Bronchial epithelial cell (primary cell): ENCODE measurements around the gene OST4. TPM values are rescaled to one million over a fixed set of nuclear protein-coding genes. Genes with fewer than 3 reads are reported as not detected.
A peak's percentile ranks its signal among the peaks of the same experiment; 100 is the strongest.
"Not testable (repeated sequence)": the region's sequence is repeated elsewhere in the genome, so short reads cannot be mapped to it uniquely, and the experiment has no call there.

Experiments
- DNase-seq: peaks from one replicate; pipeline ENCODE4 v3.0.0-alpha.2; 2010; ENCODE audit warnings: low read depth
- FAIRE-seq: peaks from 2 replicates; lab custom pipeline; 2011; peaks lifted over from hg19 to GRCh38; lab: Jason Lieb, UNC
- H3K27me3 ChIP-seq: 2 replicates; pipeline ENCODE4 v1.5.1; 2011; ENCODE audit warnings: low read length; ENCODE audit not compliant: control insufficient read depth, insufficient read depth
- H3K36me3 ChIP-seq: 2 replicates; pipeline ENCODE4 v1.5.1; 2011; ENCODE audit warnings: low read length; ENCODE audit not compliant: control insufficient read depth, insufficient read depth
- H3K4me3 ChIP-seq: 2 replicates; pipeline ENCODE4 v1.5.1; 2011; ENCODE audit warnings: mild to moderate bottlenecking, low read depth, low read length, control low read depth
- total RNA-seq: library from RNA; depleted of rRNA; stranded (reverse); fragments of >200 nt; gene quantifications from 2 replicates; pipeline ENCODE4 v1.2.1, GENCODE V29; 2014
- TF ChIP-seq, protein P1 (sequence below): IDR thresholded peaks from 2 replicates; pipeline ENCODE4 v1.5.1; 2011; ENCODE audit warnings: mild to moderate bottlenecking, moderate library complexity, low read length, control low read depth, inconsistent platforms; ENCODE audit not compliant: insufficient read depth, severe bottlenecking

The OST4 gene
- total RNA-seq = 226 and 277 TPM in 2 replicates

DNA sequence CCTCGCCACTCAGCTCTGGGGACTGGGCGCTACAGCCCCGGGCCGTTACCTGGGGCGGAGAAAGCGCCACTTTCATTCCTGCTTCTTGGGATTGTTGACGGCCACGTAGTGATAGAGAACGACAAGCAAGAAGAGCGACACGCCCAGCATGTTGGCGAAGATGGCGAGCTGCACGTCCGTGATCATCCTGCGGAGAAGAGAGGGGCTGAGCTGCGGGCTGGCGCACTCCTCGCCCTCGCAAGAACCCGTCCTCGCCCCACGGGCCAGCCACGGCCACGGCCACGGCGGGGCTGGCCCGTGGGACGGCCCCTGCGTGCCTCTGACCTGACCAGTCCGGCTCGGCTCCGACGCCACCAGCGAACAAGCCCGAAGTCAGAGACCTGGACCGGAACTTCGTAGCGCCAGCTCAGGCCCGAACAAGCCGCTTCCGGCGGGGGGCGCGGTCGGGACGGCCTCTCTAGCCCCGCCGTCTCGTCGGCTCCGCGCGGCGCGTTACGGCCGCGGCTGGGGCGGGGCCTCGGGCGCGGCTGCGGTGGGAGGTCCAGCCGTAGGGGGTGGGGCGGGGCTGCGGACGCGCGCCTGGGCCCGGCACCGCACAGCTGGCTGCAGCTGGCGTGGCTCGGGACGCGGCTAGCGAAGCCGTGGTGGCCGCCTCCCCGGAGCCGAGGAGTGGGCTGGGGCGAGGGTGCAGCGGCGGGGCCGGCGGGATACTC lies at the start of gene OST4:
Gene OST4 (minus strand): TSS at position 378 of the 713 bp plus-strand sequence.
- FAIRE-seq (no peak), DNase-seq (peak; percentile 78)
- H3K4me3 ChIP-seq = peak within 1 kb of the TSS; percentile 93
- TF ChIP-seq, protein P1, sequence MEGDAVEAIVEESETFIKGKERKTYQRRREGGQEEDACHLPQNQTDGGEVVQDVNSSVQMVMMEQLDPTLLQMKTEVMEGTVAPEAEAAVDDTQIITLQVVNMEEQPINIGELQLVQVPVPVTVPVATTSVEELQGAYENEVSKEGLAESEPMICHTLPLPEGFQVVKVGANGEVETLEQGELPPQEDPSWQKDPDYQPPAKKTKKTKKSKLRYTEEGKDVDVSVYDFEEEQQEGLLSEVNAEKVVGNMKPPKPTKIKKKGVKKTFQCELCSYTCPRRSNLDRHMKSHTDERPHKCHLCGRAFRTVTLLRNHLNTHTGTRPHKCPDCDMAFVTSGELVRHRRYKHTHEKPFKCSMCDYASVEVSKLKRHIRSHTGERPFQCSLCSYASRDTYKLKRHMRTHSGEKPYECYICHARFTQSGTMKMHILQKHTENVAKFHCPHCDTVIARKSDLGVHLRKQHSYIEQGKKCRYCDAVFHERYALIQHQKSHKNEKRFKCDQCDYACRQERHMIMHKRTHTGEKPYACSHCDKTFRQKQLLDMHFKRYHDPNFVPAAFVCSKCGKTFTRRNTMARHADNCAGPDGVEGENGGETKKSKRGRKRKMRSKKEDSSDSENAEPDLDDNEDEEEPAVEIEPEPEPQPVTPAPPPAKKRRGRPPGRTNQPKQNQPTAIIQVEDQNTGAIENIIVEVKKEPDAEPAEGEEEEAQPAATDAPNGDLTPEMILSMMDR = no peak
- H3K36me3 ChIP-seq = peaks cover 12% of the 10 kb centered on the region
- no peaks in the 10 kb centered on the region for H3K27me3 ChIP-seq

DNA sequence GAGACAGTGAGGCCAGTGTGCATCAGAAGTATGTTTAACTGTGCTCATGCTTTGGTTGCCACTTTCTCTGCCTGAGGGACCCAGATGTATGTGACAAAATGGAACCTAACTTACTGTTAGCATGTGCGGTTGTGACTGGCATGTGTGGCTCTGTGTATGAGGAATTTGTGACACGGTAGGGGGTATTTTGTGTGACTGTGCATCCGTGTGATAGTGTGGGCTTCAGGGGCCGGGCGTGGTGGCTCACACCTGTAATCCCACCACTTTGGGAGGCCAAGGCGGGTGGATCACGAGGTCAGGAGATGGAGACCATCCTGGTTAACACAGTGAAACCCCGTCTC lies 47.8 kb upstream of the OST4 start:
- not testable (repeated sequence) for DNase-seq, FAIRE-seq, H3K36me3 ChIP-seq
- peak overlapping the region; percentile 25 for H3K4me3 ChIP-seq
- peaks cover 19% of the 10 kb centered on the region for H3K27me3 ChIP-seq

DNA sequence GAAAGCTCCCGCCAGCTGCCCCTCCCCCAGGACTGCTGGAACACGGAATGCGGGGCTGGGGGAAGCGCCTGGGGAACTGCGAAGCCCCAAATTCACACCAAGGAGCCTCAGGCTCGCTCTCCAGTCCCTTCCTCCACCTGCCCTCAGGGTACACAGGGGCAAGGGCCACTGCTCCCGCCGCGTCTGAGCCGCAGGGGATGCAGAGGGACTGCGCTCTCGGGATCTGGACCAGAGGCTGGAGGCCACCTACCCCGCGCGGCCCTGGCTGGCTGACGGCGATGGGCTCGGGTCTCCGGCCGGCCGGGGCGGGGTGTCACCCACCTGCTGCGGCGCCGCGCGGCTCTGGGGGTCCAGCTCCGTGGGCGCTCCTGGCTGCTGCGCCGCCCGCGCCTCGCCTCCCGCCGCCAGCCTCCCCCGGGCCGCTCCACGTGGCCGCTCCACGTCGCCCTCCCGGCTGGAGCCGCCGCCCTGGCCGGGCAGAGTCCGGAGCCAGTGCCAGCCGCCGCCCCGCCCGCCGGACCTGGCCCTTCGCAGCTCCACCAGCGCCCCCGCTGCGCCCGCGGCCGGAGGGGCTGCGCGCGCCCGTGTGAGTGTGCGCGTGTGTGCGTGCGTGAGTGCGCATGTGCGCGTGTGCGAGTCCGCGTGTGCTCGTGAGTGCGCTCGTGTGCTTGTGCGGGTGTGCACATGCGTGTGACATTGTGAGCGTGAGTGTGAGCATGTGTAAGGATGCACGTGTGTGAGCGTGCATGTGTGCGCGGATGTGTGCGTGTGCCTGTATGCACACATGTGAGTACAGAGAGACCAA lies 47.3 kb upstream of the OST4 start, which contains the start of gene CGREF1:
Gene CGREF1 (minus strand): TSS at position 604 of the 805 bp plus-strand sequence. CDS start 14,762 bp downstream, outside the sequence.
- TF ChIP-seq, protein P1 = no peak
- no peak for DNase-seq
- H3K36me3 ChIP-seq = no peaks in the 10 kb centered on the region
- H3K27me3 ChIP-seq = peaks cover 19% of the 10 kb centered on the region
- H3K4me3 ChIP-seq = peak within 1 kb of the TSS; percentile 28
- FAIRE-seq = no peak

DNA sequence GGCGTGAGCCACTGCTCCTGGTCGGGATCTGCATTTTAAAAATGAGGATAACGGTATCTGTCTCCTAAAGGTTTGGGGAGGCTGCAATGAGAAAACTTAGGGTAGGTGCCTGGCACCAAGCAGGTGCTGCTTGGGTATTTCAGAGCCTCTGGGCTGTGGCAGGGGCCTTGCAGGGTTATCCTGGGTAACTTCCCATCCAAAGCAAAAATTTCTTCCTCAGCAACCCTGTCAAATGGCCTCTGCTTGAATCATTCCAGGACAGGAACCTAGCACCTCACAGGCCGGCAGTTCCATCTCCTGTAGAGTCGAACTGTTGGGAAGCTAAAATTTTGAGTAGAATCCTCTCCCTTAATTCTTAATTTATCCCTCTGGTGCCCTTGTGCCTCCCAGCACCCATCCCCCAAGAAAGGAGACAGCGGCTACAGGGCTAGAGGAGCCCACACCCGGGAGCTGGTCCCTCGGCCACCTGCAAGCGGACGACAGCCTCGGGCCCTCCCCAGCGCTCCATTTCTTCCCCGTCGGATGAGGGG lies 46.6 kb upstream of the OST4 start:
- no peaks in the 10 kb centered on the region for H3K36me3 ChIP-seq
- no peak for DNase-seq
- H3K4me3 ChIP-seq = peak overlapping the region; percentile 28
- no peak for FAIRE-seq
- peaks cover 18% of the 10 kb centered on the region for H3K27me3 ChIP-seq
- TF ChIP-seq, protein P1 = no peak

DNA sequence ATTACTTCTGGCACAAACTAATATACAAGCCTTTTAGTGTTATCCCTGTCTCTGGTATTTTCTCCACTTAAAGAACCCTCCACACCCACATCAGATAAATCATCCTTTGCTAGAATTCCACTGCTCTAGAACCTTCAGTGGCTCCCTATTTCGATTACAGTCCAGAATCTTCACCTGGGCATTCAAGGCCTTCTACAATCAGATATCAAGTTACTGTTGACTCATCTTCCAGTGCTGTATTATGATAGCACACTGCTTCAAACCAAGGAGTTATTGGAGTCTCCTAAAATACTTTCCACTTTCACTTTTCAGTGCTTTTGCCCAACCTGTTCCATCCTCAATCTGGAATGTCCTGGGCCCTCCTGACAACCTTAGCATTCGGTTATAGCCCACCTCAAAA lies 44.1 kb upstream of the OST4 start:
- FAIRE-seq = no peak
- no peaks in the 10 kb centered on the region for H3K36me3 ChIP-seq
- peak; percentile 21 for DNase-seq
- H3K4me3 ChIP-seq = no peak overlapping the region
- TF ChIP-seq, protein P1 = no peak
- H3K27me3 ChIP-seq = peaks cover 15% of the 10 kb centered on the region

DNA sequence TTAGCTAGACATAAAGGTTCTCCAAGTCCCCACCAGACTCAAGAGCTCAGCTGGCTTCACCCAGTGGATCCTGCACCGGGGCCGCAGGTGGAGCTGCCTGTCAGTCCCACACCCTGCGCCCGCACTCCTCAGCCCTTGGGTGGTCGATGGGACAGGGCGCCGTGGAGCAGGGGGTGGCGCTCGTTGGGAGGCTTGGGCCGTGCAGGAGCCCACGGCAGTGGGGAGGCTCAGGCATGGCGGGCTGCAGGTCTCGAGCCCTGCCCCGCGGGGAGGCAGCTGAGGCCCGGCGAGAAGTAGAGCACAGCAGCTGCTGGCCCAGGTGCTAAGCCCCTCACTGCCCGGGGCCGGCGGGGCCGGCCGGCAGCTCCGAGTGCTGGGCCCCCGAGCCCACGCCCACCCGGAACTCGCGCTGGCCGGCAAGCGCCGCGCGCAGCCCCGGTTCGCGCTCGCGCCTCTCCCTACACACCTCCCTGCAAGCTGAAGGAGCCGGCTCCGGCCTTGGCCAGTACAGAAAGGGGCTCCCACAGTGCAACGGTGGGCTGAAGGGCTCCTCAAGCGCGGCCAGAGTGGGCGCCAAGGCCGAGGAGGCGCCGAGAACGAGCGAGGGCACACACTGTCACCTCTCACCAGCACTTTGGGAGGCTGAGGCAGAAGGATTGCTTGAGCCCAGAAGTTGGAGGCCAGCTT lies 40.1 kb upstream of the OST4 start:
- FAIRE-seq, H3K4me3 ChIP-seq, H3K27me3 ChIP-seq, DNase-seq, H3K36me3 ChIP-seq: not testable (repeated sequence)

DNA sequence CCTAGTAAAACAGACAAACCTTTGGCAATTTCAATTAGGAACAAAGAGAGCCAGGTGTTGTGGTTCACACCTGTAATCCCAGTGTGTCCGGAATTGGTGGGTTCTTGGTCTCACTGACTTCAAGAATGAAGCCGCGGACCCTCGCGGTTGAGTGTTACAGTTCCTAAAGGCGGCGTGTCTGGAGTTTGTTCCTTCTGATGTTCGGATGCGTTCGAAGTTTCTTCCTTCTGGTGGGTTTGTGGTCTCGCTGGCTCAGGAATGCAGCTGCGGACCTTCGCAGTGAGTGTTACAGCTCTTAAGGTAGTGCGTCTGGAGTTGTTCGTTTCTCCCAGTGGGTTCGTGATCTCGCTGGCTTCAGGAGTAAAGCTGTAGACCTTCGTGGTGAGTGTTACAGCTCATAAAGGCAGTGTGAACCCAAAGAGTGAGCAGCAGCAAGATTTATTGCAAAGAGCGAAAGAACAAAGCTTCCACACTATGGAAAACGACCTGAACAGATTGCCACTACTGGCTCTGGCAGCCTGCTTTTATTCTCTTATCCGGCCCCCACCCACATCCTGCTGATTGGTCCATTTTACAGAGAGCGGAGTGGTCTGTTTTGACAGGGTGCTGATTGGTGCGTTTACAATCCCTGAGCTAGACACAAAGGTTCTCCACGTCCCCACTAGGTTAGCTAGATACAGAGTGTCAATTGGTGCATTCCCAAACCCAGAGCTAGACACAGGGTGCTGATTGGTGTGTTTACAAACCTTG lies 39.3 kb upstream of the OST4 start:
- H3K4me3 ChIP-seq, FAIRE-seq: not testable (repeated sequence)

More for the DNA sequence above, 39.3 kb upstream of the OST4 start:
- not testable (repeated sequence) for DNase-seq, H3K36me3 ChIP-seq, H3K27me3 ChIP-seq
